ENCODE measurements around the gene CDH3.

Gene CDH3

GRCh38 chr16:68722119-68723024 lies 77.3 kb downstream of the CDH3 start:
- 86% methylated on average over 12 of the region's 12 CpGs for WGBS
- Histone ChIP-seq H3K27me3 (ENCODE audit: insufficient read depth, low read length) (no peaks in the 10 kb centered on the region), H3K4me3 (ENCODE audit: low read length) (no peak overlapping the region), H3K36me3 (ENCODE audit: insufficient read depth, low read length) (no peaks in the 10 kb centered on the region), H3K27ac (ENCODE audit: low read depth, low read length) (no peak overlapping the region), H3K9ac (ENCODE audit: low read depth, low read length) (no peak overlapping the region), H3K9me3 (ENCODE audit: insufficient read depth, low read depth, low read length) (no peaks in the 10 kb centered on the region), H3K4me1 (ENCODE audit: insufficient read depth, low read length) (no peaks in the 10 kb centered on the region)

DNA sequence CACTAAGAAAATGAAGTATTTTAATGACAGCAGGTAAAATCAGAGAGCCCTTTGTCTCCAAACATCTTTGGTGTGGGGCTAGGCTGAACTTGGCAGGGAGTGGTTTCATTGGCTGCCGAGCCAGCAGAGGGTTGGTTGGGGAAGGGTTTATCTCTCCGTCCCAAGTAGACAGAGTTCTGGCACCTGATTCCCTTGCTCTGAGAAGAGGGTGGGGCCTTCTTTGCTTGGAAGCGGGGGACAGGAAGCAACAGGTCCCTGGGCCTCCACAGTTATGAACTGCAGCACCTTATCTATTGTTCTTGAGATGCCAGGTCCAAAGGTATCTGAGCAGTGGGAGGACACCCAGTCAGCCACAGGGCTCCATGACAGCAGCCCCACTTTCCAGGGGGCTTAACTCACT lies 79.7 kb downstream of the CDH3 start:
- Histone ChIP-seq H3K9ac (ENCODE audit: low read depth, low read length) (no peak overlapping the region), H3K4me3 (ENCODE audit: low read length) (no peak overlapping the region), H3K4me1 (ENCODE audit: insufficient read depth, low read length) (no peaks in the 10 kb centered on the region), H3K27me3 (ENCODE audit: insufficient read depth, low read length) (no peaks in the 10 kb centered on the region), H3K36me3 (ENCODE audit: insufficient read depth, low read length) (no peaks in the 10 kb centered on the region), H3K9me3 (ENCODE audit: insufficient read depth, low read depth, low read length) (no peaks in the 10 kb centered on the region), H3K27ac (ENCODE audit: low read depth, low read length) (no peak overlapping the region)
- 80% methylated on average over 3 of the region's 3 CpGs for WGBS

- no peaks in the 10 kb centered on the region for H3K9me3 ChIP-seq (ENCODE audit: insufficient read depth, low read depth, low read length)
- H3K36me3 ChIP-seq (ENCODE audit: insufficient read depth, low read length): no peaks in the 10 kb centered on the region
- H3K27ac ChIP-seq (ENCODE audit: low read depth, low read length): no peak overlapping the region
- WGBS: 95% methylated on average over 4 of the region's 4 CpGs
- H3K4me3 ChIP-seq (ENCODE audit: low read length): no peak overlapping the region
- no peaks in the 10 kb centered on the region for H3K27me3 ChIP-seq (ENCODE audit: insufficient read depth, low read length)
- no peak overlapping the region for H3K9ac ChIP-seq (ENCODE audit: low read depth, low read length)
- peaks cover 10% of the 10 kb centered on the region for H3K4me1 ChIP-seq (ENCODE audit: insufficient read depth, low read length)
Measured at GRCh38 chr16:68728523-68728922, 83.4 kb downstream of the CDH3 start.

GRCh38 chr16:68731637-68732036 lies 86.5 kb downstream of the CDH3 start:
- 75% methylated on average over 1 of the region's 3 CpGs for WGBS
- no peaks in the 10 kb centered on the region for H3K9me3 ChIP-seq (ENCODE audit: insufficient read depth, low read depth, low read length)
- H3K27ac ChIP-seq (ENCODE audit: low read depth, low read length): no peak overlapping the region
- H3K9ac ChIP-seq (ENCODE audit: low read depth, low read length): no peak overlapping the region
- H3K4me3 ChIP-seq (ENCODE audit: low read length): no peak overlapping the region
- peaks cover 19% of the 10 kb centered on the region for H3K4me1 ChIP-seq (ENCODE audit: insufficient read depth, low read length)
- no peaks in the 10 kb centered on the region for H3K36me3 ChIP-seq (ENCODE audit: insufficient read depth, low read length)
- no peaks in the 10 kb centered on the region for H3K27me3 ChIP-seq (ENCODE audit: insufficient read depth, low read length)

DNA sequence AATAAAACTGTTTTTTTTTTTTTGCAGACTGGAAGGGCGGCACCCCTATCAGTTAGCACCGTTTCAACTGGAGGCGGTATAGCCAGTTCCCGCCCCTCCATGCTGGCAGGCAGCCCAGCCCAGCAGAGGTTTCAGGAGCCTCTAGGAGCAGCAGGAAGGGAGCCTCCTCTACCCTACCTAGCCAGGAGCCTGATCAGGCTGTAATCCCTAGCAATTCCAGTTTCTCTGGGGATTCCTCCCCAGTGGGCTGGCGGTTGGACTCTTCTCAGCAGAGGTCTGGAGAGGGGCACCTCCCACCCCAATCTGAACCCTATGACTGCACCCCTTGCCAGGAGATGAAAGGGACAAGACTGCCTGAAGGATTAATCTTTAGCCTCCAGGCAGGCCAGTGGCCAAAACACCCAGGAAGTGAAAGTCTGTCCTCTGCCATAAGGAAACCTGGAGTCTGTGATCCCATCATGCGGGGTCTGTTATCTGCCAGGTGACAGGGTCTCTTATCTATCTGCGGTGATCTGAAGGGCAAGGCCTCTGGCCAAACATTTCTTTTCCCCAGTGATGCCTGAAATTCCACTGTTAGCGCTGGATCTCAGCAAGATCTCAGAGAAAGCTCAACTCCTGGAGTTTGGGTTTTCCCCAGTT lies 87.1 kb downstream of the CDH3 start:
- H3K36me3 ChIP-seq (ENCODE audit: insufficient read depth, low read length): no peaks in the 10 kb centered on the region
- 0 out of 2 replicates have a peak overlapping the region, but pooled peaks have one; percentile 10 for H3K9ac ChIP-seq (ENCODE audit: low read depth, low read length)
- H3K9me3 ChIP-seq (ENCODE audit: insufficient read depth, low read depth, low read length): no peaks in the 10 kb centered on the region
- peaks cover 19% of the 10 kb centered on the region for H3K4me1 ChIP-seq (ENCODE audit: insufficient read depth, low read length)
- WGBS: 20% methylated on average over 8 of the region's 8 CpGs
- no peaks in the 10 kb centered on the region for H3K27me3 ChIP-seq (ENCODE audit: insufficient read depth, low read length)
- no peak overlapping the region; the same call in 1 of the 2 replicates for H3K4me3 ChIP-seq (ENCODE audit: low read length)
- peak overlapping the region; percentile 74 for H3K27ac ChIP-seq (ENCODE audit: low read depth, low read length)

GRCh38 chr16:68732741-68733399 lies 87.8 kb downstream of the CDH3 start:
- Histone ChIP-seq H3K27ac (ENCODE audit: low read depth, low read length) (peak overlapping the region; percentile 74), H3K36me3 (ENCODE audit: insufficient read depth, low read length) (no peaks in the 10 kb centered on the region), H3K9ac (ENCODE audit: low read depth, low read length) (0 out of 2 replicates have a peak overlapping the region, but pooled peaks have one; percentile 10), H3K9me3 (ENCODE audit: insufficient read depth, low read depth, low read length) (no peaks in the 10 kb centered on the region), H3K4me3 (ENCODE audit: low read length) (no peak overlapping the region; the same call in 1 of the 2 replicates), H3K27me3 (ENCODE audit: insufficient read depth, low read length) (peaks cover 3% of the 10 kb centered on the region; the same call in 1 of the 2 replicates), H3K4me1 (ENCODE audit: insufficient read depth, low read length) (peaks cover 19% of the 10 kb centered on the region)
- WGBS: 29% methylated on average over 4 of the region's 4 CpGs

DNA sequence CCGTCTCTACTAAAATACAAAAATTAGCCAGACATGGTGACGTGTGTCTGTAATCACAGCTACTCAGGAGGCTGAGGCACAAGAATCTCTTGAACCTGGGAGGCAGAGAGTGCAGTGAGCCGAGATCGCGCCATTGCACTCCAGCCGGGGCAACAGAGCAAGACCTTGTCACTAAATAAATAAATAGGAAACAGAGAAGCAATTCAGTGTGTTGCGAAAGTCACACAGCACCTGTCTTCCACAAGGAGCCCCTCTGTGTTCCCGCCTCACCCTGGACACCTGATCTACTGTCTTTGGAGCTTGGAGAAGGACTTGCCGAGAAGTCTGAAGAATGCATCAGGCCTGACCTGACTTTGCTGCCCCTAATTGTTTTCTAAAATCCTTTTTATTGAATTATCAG lies 88.5 kb downstream of the CDH3 start:
- no peaks in the 10 kb centered on the region for H3K9me3 ChIP-seq (ENCODE audit: insufficient read depth, low read depth, low read length)
- H3K4me3 ChIP-seq (ENCODE audit: low read length): no peak overlapping the region

DNA sequence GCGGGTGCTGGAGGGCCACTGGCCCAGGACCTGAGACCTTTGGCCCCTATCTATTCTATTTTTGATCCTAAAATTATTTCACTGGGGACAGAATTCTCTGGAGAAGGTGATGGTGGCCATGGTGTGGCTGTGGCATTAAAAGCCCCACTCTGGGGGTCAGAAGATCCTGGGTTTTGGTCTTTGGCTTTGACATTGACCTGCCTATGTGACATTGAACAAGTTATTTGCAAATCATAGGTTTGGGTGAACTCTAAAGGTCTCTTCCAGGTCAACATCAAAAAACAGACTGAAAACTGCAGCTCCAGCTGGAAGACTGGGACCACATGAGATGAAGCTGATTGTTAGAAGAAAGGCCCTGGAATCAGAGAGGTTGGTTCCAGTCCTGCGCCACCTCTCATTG lies 89.7 kb downstream of the CDH3 start:
- H3K9ac ChIP-seq (ENCODE audit: low read depth, low read length): no peak overlapping the region
- no peaks in the 10 kb centered on the region for H3K9me3 ChIP-seq (ENCODE audit: insufficient read depth, low read depth, low read length)
- H3K36me3 ChIP-seq (ENCODE audit: insufficient read depth, low read length): 0 out of 2 replicates have a peak, but pooled peaks cover 2% of the 10 kb centered on the region
- no peak overlapping the region for H3K4me3 ChIP-seq (ENCODE audit: low read length)
- no peak overlapping the region for H3K27ac ChIP-seq (ENCODE audit: low read depth, low read length)
- peaks cover 19% of the 10 kb centered on the region for H3K4me1 ChIP-seq (ENCODE audit: insufficient read depth, low read length)
- H3K27me3 ChIP-seq (ENCODE audit: insufficient read depth, low read length): peaks cover 11% of the 10 kb centered on the region; the same call in 1 of the 2 replicates
- WGBS: 100% methylated on average over 1 of the region's 2 CpGs

More for the DNA sequence above, 88.5 kb downstream of the CDH3 start:
- WGBS: 96% methylated on average over 9 of the region's 9 CpGs
- Histone ChIP-seq H3K27me3 (ENCODE audit: insufficient read depth, low read length) (peaks cover 10% of the 10 kb centered on the region; the same call in 1 of the 2 replicates), H3K27ac (ENCODE audit: low read depth, low read length) (no peak overlapping the region), H3K36me3 (ENCODE audit: insufficient read depth, low read length) (no peaks in the 10 kb centered on the region), H3K9ac (ENCODE audit: low read depth, low read length) (no peak overlapping the region), H3K4me1 (ENCODE audit: insufficient read depth, low read length) (peaks cover 19% of the 10 kb centered on the region)

GRCh38 chr16:68736561-68736960 lies 91.5 kb downstream of the CDH3 start:
- peaks cover 11% of the 10 kb centered on the region; the same call in 1 of the 2 replicates for H3K27me3 ChIP-seq (ENCODE audit: insufficient read depth, low read length)
- H3K27ac ChIP-seq (ENCODE audit: low read depth, low read length): no peak overlapping the region
- H3K9ac ChIP-seq (ENCODE audit: low read depth, low read length): no peak overlapping the region
- H3K4me1 ChIP-seq (ENCODE audit: insufficient read depth, low read length): peaks cover 33% of the 10 kb centered on the region
- WGBS: 89% methylated on average over 12 of the region's 12 CpGs
- no peaks in the 10 kb centered on the region for H3K9me3 ChIP-seq (ENCODE audit: insufficient read depth, low read depth, low read length)
- H3K36me3 ChIP-seq (ENCODE audit: insufficient read depth, low read length): peaks cover 13% of the 10 kb centered on the region; the same call in 1 of the 2 replicates
- H3K4me3 ChIP-seq (ENCODE audit: low read length): 0 out of 2 replicates have a peak overlapping the region, but pooled peaks have one; percentile 91

DNA sequence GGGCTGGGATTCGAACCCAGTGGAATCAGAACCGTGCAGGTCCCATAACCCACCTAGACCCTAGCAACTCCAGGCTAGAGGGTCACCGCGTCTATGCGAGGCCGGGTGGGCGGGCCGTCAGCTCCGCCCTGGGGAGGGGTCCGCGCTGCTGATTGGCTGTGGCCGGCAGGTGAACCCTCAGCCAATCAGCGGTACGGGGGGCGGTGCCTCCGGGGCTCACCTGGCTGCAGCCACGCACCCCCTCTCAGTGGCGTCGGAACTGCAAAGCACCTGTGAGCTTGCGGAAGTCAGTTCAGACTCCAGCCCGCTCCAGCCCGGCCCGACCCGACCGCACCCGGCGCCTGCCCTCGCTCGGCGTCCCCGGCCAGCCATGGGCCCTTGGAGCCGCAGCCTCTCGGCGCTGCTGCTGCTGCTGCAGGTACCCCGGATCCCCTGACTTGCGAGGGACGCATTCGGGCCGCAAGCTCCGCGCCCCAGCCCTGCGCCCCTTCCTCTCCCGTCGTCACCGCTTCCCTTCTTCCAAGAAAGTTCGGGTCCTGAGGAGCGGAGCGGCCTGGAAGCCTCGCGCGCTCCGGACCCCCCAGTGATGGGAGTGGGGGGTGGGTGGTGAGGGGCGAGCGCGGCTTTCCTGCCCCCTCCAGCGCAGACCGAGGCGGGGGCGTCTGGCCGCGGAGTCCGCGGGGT lies 92.1 kb downstream of the CDH3 start, which contains the start of gene CDH1:
CDH1 (plus strand) TSS at position 247 of the 684 bp plus-strand sequence; CDS start at position 371, 124 bp downstream.
- Histone ChIP-seq H3K4me1 (ENCODE audit: insufficient read depth, low read length) (peaks cover 30% of the 10 kb centered on the region), H3K9ac (ENCODE audit: low read depth, low read length) (peak within 1 kb of the TSS; percentile 77), H3K4me3 (ENCODE audit: low read length) (peak within 1 kb of the TSS; percentile 91), H3K27me3 (ENCODE audit: insufficient read depth, low read length) (peaks cover 11% of the 10 kb centered on the region; the same call in 1 of the 2 replicates), H3K27ac (ENCODE audit: low read depth, low read length) (no peak within 1 kb of the TSS; the same call in 1 of the 2 replicates), H3K9me3 (ENCODE audit: insufficient read depth, low read depth, low read length) (no peaks in the 10 kb centered on the region), H3K36me3 (ENCODE audit: insufficient read depth, low read length) (peaks cover 13% of the 10 kb centered on the region; the same call in 1 of the 2 replicates)
- under 1% methylated on average over 62 of the region's 63 CpGs for WGBS
